HG03097 (cell line): ENCODE measurements around the gene TRIM34.
A peak's percentile ranks its signal among the peaks of the same experiment; 100 is the strongest.
"Not testable (repeated sequence)": the region's sequence is repeated elsewhere in the genome, so short reads cannot be mapped to it uniquely, and the experiment has no call there.

Experiments used
- ATAC-seq: cut with Tn5 transposase; IDR thresholded peaks from one replicate; pipeline ENCODE4 v1.9.1; 2021; ENCODE audit not compliant: unreplicated experiment, low FRiP score

TRIM34 gene

DNA sequence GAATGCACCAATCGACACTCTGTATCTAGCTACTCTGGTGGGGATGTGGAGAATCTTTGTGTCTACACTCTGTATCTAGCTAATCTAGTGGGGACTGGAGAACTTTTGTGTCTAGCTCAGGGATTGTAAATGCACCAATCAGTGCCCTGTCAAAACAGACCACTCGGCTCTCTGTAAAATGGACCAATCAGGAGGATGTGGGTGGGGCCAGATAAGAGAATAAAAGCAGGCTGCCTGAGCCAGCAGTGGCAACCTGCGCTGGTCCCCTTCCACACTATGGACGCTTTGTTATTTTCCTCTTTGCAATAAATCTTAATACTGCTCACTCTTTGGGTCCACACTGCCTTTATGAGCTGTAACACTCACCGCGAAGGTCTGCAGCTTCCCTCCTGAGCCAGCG is 58.8 kb downstream of the TRIM34 start:
- ATAC-seq, result not testable (repeated sequence)

DNA sequence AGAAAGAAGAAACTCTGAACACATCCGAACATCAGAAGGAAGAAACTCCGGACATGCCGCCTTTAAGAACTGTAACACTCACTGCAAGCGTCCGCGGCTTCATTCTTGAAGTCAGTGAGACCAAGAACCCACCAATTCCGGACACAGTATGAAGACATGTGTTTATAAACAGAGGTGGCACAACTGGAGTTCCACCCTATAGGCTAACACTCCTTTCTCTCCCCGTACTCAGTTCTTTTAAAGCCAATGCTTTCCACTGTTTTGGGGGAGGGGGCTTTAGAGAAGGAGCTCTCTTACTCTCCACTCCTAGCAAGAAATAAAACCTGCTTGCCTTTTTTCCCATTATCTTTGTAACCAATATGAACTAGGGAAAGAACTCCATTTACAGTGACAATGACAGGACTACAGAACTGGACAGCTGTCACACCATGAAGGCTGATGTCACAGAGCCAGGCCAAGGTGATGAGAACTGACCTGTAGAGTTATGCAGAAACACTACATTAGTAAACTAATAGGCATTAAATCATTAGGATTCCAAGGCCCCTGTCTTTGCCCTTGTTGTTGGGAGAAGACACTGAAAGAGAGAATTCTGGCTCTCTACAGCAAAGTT is 59.3 kb downstream of the TRIM34 start:
- ATAC-seq, result no peak

DNA sequence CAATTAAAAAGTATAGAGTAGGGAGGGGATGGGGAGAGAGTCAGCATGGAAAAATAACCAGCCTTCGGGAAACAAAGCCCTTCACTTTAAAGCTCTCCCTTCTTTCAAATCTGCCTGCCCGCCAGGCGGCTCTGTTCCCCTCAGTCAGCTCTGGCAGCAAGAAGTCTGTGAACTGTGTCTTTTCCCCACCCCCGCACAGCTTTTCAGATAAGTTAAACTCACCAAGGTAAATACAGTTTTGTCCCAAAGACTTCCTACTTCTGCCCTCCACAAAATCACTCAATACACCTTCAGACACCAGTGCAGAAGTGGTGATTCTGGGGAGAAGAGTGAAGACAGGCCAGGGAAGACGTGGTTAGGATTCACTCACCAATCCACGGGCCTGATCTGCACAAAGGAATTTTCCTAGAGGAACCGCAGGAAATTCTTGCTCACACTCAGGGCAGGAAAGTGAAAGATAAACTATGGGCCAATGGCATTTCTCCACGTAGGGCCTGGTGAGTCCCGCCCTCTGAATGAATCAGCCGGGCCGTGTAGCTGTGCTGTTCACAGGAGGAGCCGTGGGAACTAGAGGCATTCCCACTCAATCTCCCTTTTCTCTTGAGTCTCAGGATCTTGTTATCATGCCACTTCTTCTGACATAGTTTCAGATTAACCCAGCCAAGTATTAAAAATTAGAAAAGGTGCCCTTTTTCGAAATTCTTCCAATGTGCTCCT is 60.0 kb downstream of the TRIM34 start, which contains the start of gene TRIM5:
Gene TRIM5 (minus strand): TSS at position 429 of the 717 bp plus-strand sequence. CDS start 4,897 bp downstream, outside the sequence.
- peak; percentile 79 for ATAC-seq

DNA sequence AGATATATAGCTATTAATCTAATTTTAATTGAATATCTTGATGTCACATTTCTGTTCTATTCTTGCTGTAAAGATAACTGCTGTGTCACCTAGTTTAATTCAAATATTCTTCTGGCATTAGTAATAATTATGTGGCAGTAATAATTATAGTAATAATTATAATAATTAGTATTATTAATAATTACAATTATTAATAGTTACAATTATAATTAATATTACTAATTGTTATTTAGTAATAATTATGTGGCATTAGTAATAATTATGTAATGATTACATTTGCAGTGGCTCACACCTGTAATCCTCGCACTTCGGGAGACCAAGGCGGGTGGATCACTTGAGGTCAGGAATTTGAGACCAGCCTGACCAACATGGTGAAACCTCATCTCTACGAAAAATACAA is 61.6 kb downstream of the TRIM34 start:
- no peak for ATAC-seq

DNA sequence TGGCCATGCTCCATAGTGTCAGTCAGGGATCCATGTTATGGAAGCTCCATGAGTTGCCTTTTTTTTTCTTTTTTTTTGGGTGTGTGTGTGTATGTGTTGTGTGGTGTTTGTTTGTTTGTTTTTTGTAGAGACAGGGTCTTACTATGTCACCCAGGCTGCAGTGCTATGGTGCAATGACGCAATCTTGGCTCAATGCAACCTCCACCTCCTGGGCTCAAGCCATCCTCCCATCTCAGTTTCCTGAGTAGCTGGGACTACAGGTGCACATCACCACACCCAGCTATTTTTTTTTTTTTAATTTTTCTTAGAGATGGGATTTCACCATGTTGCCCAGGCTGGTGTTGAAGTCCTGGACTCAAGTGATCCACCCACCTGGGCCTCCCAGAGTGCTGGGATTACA is 63.7 kb downstream of the TRIM34 start:
- ATAC-seq, result no peak

DNA sequence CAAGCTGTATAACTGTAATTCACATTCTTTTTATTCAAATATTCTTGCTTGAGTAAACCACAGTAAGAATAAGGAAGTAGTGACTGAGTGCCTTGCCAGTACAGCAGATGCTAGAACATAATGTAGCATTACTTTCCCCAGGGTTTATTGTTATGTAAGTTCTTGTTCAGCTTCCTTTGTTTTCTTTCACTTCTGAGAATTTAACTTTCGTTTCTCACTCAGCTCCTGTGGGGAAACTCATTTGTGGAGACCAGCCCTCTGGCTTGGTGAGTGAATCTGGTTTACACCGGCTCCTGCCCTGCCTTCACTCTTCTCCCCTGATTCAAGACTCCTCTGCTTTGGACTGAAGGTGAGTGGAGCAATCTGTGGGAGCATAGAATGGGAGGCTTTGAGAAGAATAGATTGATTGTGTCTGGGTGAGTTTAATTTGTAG is 64.8 kb downstream of the TRIM34 start, which contains the start of gene TRIM22:
Gene TRIM22 (plus strand): TSS at position 240 of the 433 bp plus-strand sequence. CDS start 6,443 bp downstream, outside the sequence.
- ATAC-seq, result peak; percentile 75

DNA sequence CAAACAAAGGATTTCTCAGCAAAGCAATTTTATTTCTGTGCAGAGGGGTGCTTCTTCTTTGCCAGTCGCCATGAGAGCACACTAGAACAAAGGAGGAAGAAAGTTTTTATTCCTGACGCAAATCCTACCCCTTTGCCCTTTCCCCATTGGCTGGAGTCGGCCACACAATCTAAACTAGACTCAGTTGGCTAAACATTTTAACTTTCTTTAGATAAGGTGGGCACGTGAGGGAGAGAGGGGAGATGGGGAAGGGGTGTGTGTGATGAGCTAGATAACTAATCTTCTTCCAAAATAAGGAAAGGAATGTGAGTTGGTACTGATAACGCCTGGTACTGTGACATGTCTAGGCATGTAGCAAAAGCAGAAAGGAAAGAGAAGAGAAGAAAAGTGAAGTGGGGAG is 65.4 kb downstream of the TRIM34 start:
- no peak for ATAC-seq

DNA sequence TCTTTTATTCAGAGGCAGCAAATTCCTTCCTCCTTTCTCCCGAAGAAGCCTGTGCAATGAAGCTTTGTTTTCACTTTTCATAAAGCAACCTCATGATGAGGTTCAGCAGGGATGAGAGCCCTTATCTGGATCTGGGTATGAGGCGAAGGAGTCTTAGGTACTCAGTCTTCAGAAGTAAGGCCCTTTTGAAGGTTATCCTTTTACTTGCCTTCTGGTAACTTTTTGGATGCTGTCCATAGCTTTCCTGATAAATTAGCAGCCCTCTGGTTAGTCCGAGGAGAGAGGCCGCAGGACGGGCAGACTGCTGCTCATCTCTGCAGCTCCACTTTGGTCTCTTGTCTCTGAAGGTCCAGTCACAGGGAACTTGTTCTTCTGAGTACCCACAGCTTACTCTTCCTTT is 65.9 kb downstream of the TRIM34 start:
- ATAC-seq, result no peak

DNA sequence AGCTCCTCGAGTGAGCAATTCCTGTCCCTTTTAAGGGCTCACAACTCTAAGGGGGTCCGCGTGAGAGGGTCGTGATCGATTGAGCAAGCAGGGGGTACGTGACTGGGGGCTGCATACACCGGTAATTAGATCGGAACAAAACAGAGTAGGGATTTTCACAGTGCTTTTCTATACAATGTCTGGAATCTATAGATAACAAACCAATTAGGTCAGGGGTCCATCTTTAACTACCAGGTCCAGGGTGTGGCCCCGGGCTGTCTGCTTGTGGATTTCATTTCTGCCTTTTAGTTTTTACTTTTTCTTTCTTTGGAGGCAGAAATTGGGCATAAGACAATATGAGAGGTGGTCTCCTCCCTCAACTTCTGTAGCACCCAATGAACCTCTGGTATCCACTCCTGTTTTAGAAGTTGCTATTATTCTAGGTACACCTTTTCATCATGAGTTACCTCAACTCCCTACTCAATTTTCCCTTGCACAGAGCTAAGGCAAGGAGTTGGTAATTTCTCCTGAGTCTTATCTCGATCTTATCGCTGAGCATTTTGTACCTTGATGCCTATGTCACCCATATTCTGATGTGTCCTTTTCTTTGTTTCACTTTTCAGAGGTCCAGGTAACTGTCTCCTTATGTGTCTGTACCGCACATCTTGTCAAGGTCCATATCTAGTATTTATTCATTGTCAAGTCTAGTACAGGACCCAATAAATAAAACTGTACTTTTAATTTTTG is 66.6 kb downstream of the TRIM34 start:
- not testable (repeated sequence) for ATAC-seq

DNA sequence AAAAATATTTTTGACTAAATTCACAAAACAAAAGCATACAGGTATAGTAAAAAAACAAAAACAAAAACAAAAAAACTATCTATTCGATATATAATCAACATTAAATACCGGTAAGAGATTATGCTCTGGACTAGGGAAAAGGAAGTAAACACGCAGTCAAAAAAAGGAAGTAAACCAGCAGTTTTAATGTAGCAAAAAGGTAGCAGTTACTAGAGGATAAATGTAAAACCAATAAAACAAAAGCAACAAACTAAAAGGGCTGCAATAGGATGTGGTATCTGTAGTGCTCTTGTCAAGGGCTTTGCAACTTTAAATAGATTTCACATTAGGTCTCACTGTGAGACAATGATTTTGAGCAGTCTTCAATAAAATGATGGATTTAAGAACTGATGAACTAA is 67.2 kb downstream of the TRIM34 start:
- ATAC-seq, result no peak
